Measurements from ENCODE around the gene GALNT12. TPM values are rescaled to one million over a fixed set of nuclear protein-coding genes. Genes with fewer than 3 reads are reported as not detected.

Gene GALNT12
- total and polyA plus RNA-seq, 2 donors (not counting 1 experiment from before 2014, with no cell fraction given): 3.2 to 4.5 TPM

DNA sequence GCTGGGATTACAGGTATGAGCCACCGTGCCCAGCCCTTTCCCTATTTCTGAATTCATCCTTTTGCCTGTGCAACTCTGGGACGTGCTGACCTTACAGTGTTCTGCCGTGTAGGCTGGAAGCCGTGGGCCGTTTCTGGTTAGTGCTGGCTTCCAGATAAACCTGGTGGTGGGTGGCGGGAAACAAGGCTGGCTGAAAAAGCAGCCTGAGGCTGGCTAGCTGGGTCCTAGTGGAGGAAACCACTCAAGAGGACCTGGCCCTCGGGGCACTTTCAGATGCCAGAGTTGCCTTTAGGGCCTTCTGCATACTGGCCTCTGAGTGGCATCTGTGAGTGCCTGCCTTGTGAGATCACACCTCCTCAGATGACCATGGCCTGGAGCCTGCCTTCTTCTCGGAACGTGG is 26.9 kb downstream of the GALNT12 start:
- Histone ChIP-seq H3K9ac (ENCODE audit: low read length) (no peak overlapping the region), H3K4me2 (replicated peaks; ENCODE audit: low read depth, low read length, poor library complexity, severe bottlenecking) (no peak overlapping the region), H3K4me1 (ENCODE audit: control insufficient read depth in 2 of 2, insufficient read depth in 2 of 2, low read length in 2 of 2) (no peaks in the 10 kb centered on the region), H3K9me3 (ENCODE audit: control extremely low read depth in 1 of 3, control insufficient read depth in 2 of 3, insufficient read depth in 1 of 3, low read length in 2 of 3) (no peaks in the 10 kb centered on the region), H2AFZ (ENCODE audit: insufficient read depth, low read depth, low read length, poor library complexity, severe bottlenecking) (no peak overlapping the region), H3K27ac (ENCODE audit: low read length in 2 of 2) (no peak overlapping the region), H3K79me2 (ENCODE audit: control insufficient read depth, insufficient read depth, low read length) (no peaks in the 10 kb centered on the region), H3K4me3 (ENCODE audit: control extremely low read depth in 1 of 5, extremely low read depth in 1 of 5, insufficient read depth in 1 of 5, low read depth in 2 of 5, low read length in 4 of 5) (no peak overlapping the region), H3K27me3 (replicated peaks in 1 of 4; ENCODE audit: control extremely low read depth in 1 of 4, control insufficient read depth in 3 of 4, insufficient read depth in 4 of 4, low read length in 3 of 4) (no peaks in the 10 kb centered on the region), H4K20me1 (ENCODE audit: control insufficient read depth, insufficient read depth, low read length, poor library complexity, severe bottlenecking) (no peaks in the 10 kb centered on the region), H3K36me3 (replicated peaks in 1 of 2; ENCODE audit: control extremely low read depth in 1 of 2, control insufficient read depth in 1 of 2, extremely low read depth in 1 of 2, insufficient read depth in 2 of 2, low read length in 1 of 2) (peaks cover 0 to 2% of the 10 kb centered on the region in 2 experiments)
- H3K4me3 Mint-ChIP-seq: no peak overlapping the region
- intact Hi-C loops (cut with micrococcal nuclease): no loop called here
- no peaks in the 10 kb centered on the region for H3K4me1 Mint-ChIP-seq
- no peak overlapping the region for H3K27ac Mint-ChIP-seq
- ATAC-seq (ENCODE audit: low read depth) (no peak), DNase-seq (no peak)
- H3K9me3 Mint-ChIP-seq (ENCODE audit: insufficient read depth): no peaks in the 10 kb centered on the region
- H3K27me3 Mint-ChIP-seq: no peaks in the 10 kb centered on the region
- ChIA-PET POLR2A (no interaction called here), CTCF (interaction anchor here (5.6 kb wide), 1 partner anchor 13 kb away, joined by 38 read pairs; no protein-coding TSS in a partner anchor)
- TF ChIP-seq CTCF (IDR thresholded peaks at IDR 0.05) (no peak), EZH2 (IDR thresholded peaks at IDR 0.05; ENCODE audit: borderline replicate concordance, insufficient read depth, low read depth, low read length, poor library complexity, severe bottlenecking) (no peak)
- whole genome bisulfite sequencing (ENCODE audit: insufficient coverage): 99% methylated on average over 9 of the region's 9 CpGs

DNA sequence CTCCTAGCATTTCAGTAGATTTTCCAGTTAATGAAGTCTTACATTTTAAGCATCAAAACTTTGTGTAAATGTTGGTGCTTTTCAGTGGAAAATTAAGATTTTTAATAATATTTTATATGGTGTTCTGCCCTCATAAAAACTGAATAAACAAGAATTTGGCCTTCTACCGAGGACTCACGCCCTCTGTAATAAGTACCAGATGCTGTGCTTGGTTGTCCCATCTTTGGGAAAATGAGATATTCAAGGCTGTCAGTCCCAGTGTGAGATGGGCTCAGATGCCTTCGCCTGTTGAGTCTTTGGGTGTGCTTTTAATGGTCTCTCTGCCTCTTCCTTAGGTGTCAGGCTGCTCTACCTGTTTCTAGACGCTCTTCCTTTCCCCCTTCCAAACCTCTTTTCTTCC is 28.7 kb downstream of the GALNT12 start:
- CTCF ChIA-PET: interaction anchor here (5.6 kb wide), 1 partner anchor 11 kb away, joined by 38 read pairs; no protein-coding TSS in a partner anchor
- H3K9me3 Mint-ChIP-seq (ENCODE audit: insufficient read depth): no peaks in the 10 kb centered on the region

More for the DNA sequence above, 28.7 kb downstream of the GALNT12 start:
- Histone ChIP-seq H3K79me2 (ENCODE audit: control insufficient read depth, insufficient read depth, low read length) (no peaks in the 10 kb centered on the region), H3K27me3 (replicated peaks in 1 of 4; ENCODE audit: control extremely low read depth in 1 of 4, control insufficient read depth in 3 of 4, insufficient read depth in 4 of 4, low read length in 3 of 4) (no peaks in the 10 kb centered on the region), H3K36me3 (replicated peaks in 1 of 2; ENCODE audit: control extremely low read depth in 1 of 2, control insufficient read depth in 1 of 2, extremely low read depth in 1 of 2, insufficient read depth in 2 of 2, low read length in 1 of 2) (peaks cover 0 to 2% of the 10 kb centered on the region in 2 experiments), H2AFZ (ENCODE audit: insufficient read depth, low read depth, low read length, poor library complexity, severe bottlenecking) (no peak overlapping the region), H4K20me1 (ENCODE audit: control insufficient read depth, insufficient read depth, low read length, poor library complexity, severe bottlenecking) (no peaks in the 10 kb centered on the region), H3K4me2 (replicated peaks; ENCODE audit: low read depth, low read length, poor library complexity, severe bottlenecking) (no peak overlapping the region), H3K4me1 (ENCODE audit: control insufficient read depth in 2 of 2, insufficient read depth in 2 of 2, low read length in 2 of 2) (no peaks in the 10 kb centered on the region), H3K9me3 (ENCODE audit: control extremely low read depth in 1 of 3, control insufficient read depth in 2 of 3, insufficient read depth in 1 of 3, low read length in 2 of 3) (no peaks in the 10 kb centered on the region), H3K9ac (ENCODE audit: low read length) (no peak overlapping the region), H3K27ac (ENCODE audit: low read length in 2 of 2) (no peak overlapping the region), H3K4me3 (ENCODE audit: control extremely low read depth in 1 of 5, extremely low read depth in 1 of 5, insufficient read depth in 1 of 5, low read depth in 2 of 5, low read length in 4 of 5) (no peak overlapping the region)
- POLR2A ChIA-PET: no interaction called here
- TF ChIP-seq EZH2 (IDR thresholded peaks at IDR 0.05; ENCODE audit: borderline replicate concordance, insufficient read depth, low read depth, low read length, poor library complexity, severe bottlenecking): no peak
- TF ChIP-seq CTCF (IDR thresholded peaks at IDR 0.05): no peak
- DNase-seq (no peak), ATAC-seq (ENCODE audit: low read depth) (no peak)
- Mint-ChIP-seq H3K27me3 (no peaks in the 10 kb centered on the region), H3K4me3 (no peak overlapping the region), H3K27ac (no peak overlapping the region), H3K4me1 (no peaks in the 10 kb centered on the region)
- no CpG with 5 or more reads among the region's 4 CpGs for WGBS (ENCODE audit: insufficient coverage)
- intact Hi-C loops (cut with micrococcal nuclease): no loop called here
